Measurements from ENCODE around the gene STOML1. TPM values are rescaled to one million over a fixed set of nuclear protein-coding genes. Genes with fewer than 3 reads are reported as not detected.

Gene STOML1
- total and polyA plus RNA-seq, 7 experiments from 2014 or later: 7.5 to 21.3 (median 14.0) TPM

DNA sequence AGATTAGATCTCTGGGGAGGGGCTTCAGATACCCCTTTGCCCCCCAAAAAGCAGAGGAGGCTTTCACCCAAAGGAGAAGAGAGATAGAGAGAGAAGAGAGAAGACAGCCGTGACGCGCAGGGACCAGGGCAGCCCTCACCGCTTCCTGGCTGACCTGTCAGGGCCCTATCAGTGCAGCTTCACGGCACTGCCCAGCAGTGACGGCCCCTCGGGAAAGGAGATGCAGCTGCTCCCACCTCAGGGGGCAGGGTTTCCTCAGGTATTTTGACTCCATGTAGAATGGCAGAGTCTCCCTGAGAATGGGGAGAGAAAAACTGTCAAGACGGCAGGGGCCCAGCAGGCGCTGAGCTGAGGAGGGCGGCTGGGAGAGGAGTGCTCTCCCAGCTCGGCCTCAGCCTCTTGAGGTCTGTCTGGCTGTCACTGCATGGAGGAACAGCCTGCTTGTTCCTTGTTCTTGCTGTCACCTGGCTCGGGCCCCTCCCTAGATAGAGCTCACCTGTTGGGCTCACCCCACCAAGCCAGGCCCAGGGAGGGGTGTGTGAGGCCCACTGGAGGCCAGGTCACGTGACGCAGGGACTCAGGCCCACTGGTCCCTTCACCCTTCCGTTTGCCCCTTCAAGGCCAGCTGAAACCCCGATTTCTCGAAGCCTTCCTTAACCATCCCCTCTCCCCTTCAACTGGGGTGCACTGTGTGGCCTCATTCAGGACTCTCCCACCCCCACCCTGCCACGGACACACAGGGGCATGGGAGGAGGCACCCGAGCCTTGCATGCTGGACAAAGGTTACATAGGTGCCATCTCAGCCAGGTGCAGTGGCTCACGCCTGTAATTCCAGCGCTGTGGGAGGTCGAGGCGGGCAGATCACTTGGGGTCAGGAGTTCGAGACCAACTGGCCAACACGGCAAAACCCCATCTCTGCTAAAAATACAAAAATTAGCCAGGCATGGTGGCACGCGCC is 37.6 kb downstream of the STOML1 start:
- Histone ChIP-seq H3K36me3 (ENCODE audit: control insufficient read depth in 2 of 3, insufficient read depth in 3 of 3, low read length in 3 of 3) (no peaks in the 10 kb centered on the region), H3K4me1 (ENCODE audit: control insufficient read depth in 2 of 2, insufficient read depth in 2 of 2, low read length in 2 of 2) (peaks cover 8 to 14% of the 10 kb centered on the region in 2 donors), H3K9me3 (ENCODE audit: control insufficient read depth in 2 of 3, low read length in 3 of 3) (no peaks in the 10 kb centered on the region), H3K27ac (ENCODE audit: low read depth, low read length) (no peak overlapping the region), H3K4me3 (ENCODE audit: low read length) (no peak overlapping the region), H3K27me3 (ENCODE audit: control insufficient read depth in 2 of 2, insufficient read depth in 2 of 2, low read length in 2 of 2) (no peaks in the 10 kb centered on the region)
- Mint-ChIP-seq H3K36me3 (no peaks in the 10 kb centered on the region), H3K9me3 (no peaks in the 10 kb centered on the region), H3K4me3 (no peak overlapping the region), H3K4me1 (peaks cover 21 to 36% (median 32%) of the 10 kb centered on the region in 7 donors), H3K27ac (peak overlapping the region in 3 of 9 donors; percentile 16 to 36 (median 34)), H3K27me3 (no peaks in the 10 kb centered on the region)
- no peak for DNase-seq
- no peak for ATAC-seq
- intact Hi-C loops (cut with micrococcal nuclease): no loop called here
- ChIA-PET CTCF (interaction anchor here (0.6 to 4.1 kb wide), 3 partner anchors 9 to 19 kb away, joined by 3 to 29 read pairs (median 10); no protein-coding TSS in a partner anchor), POLR2A (interaction anchor here (3.4 kb wide), 1 partner anchor 10 kb away, joined by 25 read pairs; no protein-coding TSS in a partner anchor)

- no peak for ATAC-seq
- Mint-ChIP-seq H3K27me3 (no peaks in the 10 kb centered on the region), H3K9me3 (no peaks in the 10 kb centered on the region), H3K36me3 (no peaks in the 10 kb centered on the region), H3K4me1 (peaks cover 12 to 22% (median 19%) of the 10 kb centered on the region in 7 donors), H3K27ac (peak overlapping the region in 2 of 9 donors; percentile 34 to 48), H3K4me3 (no peak overlapping the region)
- intact Hi-C loops (cut with micrococcal nuclease): no loop called here
- Histone ChIP-seq H3K27me3 (ENCODE audit: control insufficient read depth in 2 of 2, insufficient read depth in 2 of 2, low read length in 2 of 2) (no peaks in the 10 kb centered on the region), H3K27ac (ENCODE audit: low read depth, low read length) (no peak overlapping the region), H3K36me3 (ENCODE audit: control insufficient read depth in 2 of 3, insufficient read depth in 3 of 3, low read length in 3 of 3) (no peaks in the 10 kb centered on the region), H3K4me1 (ENCODE audit: control insufficient read depth in 2 of 2, insufficient read depth in 2 of 2, low read length in 2 of 2) (peaks cover 0 to 6% of the 10 kb centered on the region in 2 donors), H3K9me3 (ENCODE audit: control insufficient read depth in 2 of 3, low read length in 3 of 3) (no peaks in the 10 kb centered on the region), H3K4me3 (ENCODE audit: low read length) (no peak overlapping the region)
- DNase-seq: no peak
- CTCF ChIA-PET: interaction anchor here (0.6 to 4.1 kb wide), 3 partner anchors 11 to 207 kb away, joined by 3 to 29 read pairs (median 10); no protein-coding TSS in a partner anchor
- POLR2A ChIA-PET: interaction anchor here (3.4 kb wide), 1 partner anchor 12 kb away, joined by 25 read pairs; no protein-coding TSS in a partner anchor
Observed at GRCh38 chr15:73952913-73953750, 39.0 kb downstream of the STOML1 start.

DNA sequence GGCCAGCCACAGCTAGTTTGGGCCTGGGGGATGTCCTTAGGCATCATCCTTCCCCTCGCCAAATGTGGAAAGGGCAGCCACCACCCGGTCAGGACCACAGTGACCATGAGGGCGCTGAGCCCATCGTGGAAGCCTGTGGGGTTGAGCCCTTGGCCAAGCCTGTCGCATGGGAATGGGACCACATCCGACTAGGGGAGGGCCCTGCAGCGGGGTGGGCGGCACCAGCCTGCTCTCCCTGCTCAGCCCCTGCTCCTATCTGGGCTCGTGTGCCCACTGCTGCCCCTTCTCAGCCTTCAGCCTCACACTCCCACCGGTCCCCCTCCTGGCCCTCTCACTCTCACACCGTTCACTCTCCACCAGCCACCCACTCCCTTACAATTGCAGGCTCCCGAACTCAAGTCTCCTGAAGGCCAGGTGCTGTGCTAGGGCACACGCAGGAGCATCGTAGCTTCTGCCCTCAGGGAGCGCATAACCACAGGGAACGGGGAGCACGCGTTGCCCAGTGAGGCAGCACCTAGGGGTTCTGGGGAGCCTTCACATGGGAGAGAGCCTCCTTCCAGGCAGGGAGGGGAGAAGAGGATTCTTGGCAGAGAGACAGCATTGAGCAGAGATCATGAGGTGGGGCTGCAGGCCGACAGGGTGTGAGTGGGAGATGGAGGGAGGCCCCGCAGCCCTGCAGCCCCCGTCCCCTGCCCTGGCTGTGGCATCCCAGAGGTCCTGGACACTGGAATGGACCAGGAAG is 39.8 kb downstream of the STOML1 start:
- H3K9me3 Mint-ChIP-seq: no peaks in the 10 kb centered on the region
- H3K4me3 Mint-ChIP-seq: no peak overlapping the region
- H3K27ac Mint-ChIP-seq: peak overlapping the region in 2 of 9 donors; percentile 15 to 57
- Histone ChIP-seq H3K27me3 (ENCODE audit: control insufficient read depth in 2 of 2, insufficient read depth in 2 of 2, low read length in 2 of 2) (no peaks in the 10 kb centered on the region), H3K9me3 (ENCODE audit: control insufficient read depth in 2 of 3, low read length in 3 of 3) (no peaks in the 10 kb centered on the region), H3K36me3 (ENCODE audit: control insufficient read depth in 2 of 3, insufficient read depth in 3 of 3, low read length in 3 of 3) (no peaks in the 10 kb centered on the region), H3K4me3 (ENCODE audit: low read length) (no peak overlapping the region), H3K27ac (ENCODE audit: low read depth, low read length) (no peak overlapping the region), H3K4me1 (ENCODE audit: control insufficient read depth in 2 of 2, insufficient read depth in 2 of 2, low read length in 2 of 2) (peaks cover 0 to 6% of the 10 kb centered on the region in 2 donors)
- ChIA-PET CTCF (interaction anchor here (0.8 to 4.1 kb wide), 6 partner anchors 8 to 21 kb away, joined by 3 to 68 read pairs (median 13); no protein-coding TSS in a partner anchor), POLR2A (interaction anchor here (3.4 kb wide), 1 partner anchor 12 kb away, joined by 25 read pairs; no protein-coding TSS in a partner anchor)
- DNase-seq (no peak), ATAC-seq (no peak)
- intact Hi-C loops (cut with micrococcal nuclease): no loop called here
- no peaks in the 10 kb centered on the region for H3K36me3 Mint-ChIP-seq
- peaks cover 0 to 2% (median 0%) of the 10 kb centered on the region in 5 donors for H3K27me3 Mint-ChIP-seq
- H3K4me1 Mint-ChIP-seq: peaks cover 8 to 15% (median 11%) of the 10 kb centered on the region in 7 donors

DNA sequence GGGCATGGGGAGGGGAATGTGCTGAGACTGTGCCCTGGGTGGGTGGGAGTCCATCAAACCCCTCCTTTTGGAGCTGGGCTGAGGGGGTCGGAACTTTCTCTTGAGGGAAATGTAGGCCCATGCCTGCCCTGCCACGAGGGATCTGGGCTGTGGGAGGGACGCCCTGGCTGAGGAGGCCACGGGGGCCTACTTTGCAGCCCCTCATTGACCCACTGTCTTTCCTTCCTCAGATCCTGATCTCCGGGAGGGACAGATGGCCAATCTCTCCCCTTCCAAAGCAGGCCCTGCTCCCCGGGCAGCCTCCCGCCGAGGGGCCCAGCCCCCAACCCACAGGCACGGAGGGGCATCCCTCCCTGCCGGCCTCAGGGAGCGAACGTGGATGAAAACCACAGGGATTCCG is 40.5 kb downstream of the STOML1 start:
- Mint-ChIP-seq H3K9me3 (no peaks in the 10 kb centered on the region), H3K4me3 (no peak overlapping the region), H3K36me3 (no peaks in the 10 kb centered on the region), H3K27ac (peak overlapping the region in 7 of 9 donors; percentile 10 to 97 (median 83)), H3K4me1 (peaks cover 4 to 8% (median 7%) of the 10 kb centered on the region in 7 donors), H3K27me3 (peaks cover 0 to 2% (median 0%) of the 10 kb centered on the region in 5 donors)
- ChIA-PET CTCF (interaction anchor here (0.5 to 4.1 kb wide), 19 partner anchors 7 to 1618 kb away, joined by 3 to 68 read pairs (median 5); partner anchors contain the start of gene PML), POLR2A (interaction anchor here (0.9 to 3.4 kb wide), 2 partner anchors 8 to 13 kb away, joined by 4 to 25 read pairs; no protein-coding TSS in a partner anchor)
- no peaks in the 10 kb centered on the region for H3K27me3 ChIP-seq (ENCODE audit: control insufficient read depth in 2 of 2, insufficient read depth in 2 of 2, low read length in 2 of 2)
- H3K4me3 ChIP-seq (ENCODE audit: low read length): no peak overlapping the region
- ATAC-seq (no peak), DNase-seq (no peak)
- no peaks in the 10 kb centered on the region for H3K9me3 ChIP-seq (ENCODE audit: control insufficient read depth in 2 of 3, low read length in 3 of 3)
- peaks cover 0 to 6% of the 10 kb centered on the region in 2 donors for H3K4me1 ChIP-seq (ENCODE audit: control insufficient read depth in 2 of 2, insufficient read depth in 2 of 2, low read length in 2 of 2)
- no peak overlapping the region for H3K27ac ChIP-seq (ENCODE audit: low read depth, low read length)
- intact Hi-C loops (cut with micrococcal nuclease): loop anchor here (1.0 kb wide), 5 partner anchors 8 to 371 kb away; no protein-coding TSS in a partner anchor
- H3K36me3 ChIP-seq (ENCODE audit: control insufficient read depth in 2 of 3, insufficient read depth in 3 of 3, low read length in 3 of 3): no peaks in the 10 kb centered on the region

GRCh38 chr15:73950831-73951561 is 41.1 kb downstream of the STOML1 start:
- peaks cover 0 to 3% (median 0%) of the 10 kb centered on the region in 5 donors for H3K27me3 Mint-ChIP-seq
- H3K36me3 Mint-ChIP-seq: no peaks in the 10 kb centered on the region
- H3K4me1 Mint-ChIP-seq: peaks cover 4 to 9% (median 7%) of the 10 kb centered on the region in 7 donors
- H3K27ac Mint-ChIP-seq: peak overlapping the region; percentile 10 to 97 (median 83)
- Histone ChIP-seq H3K4me1 (ENCODE audit: control insufficient read depth in 2 of 2, insufficient read depth in 2 of 2, low read length in 2 of 2) (peaks cover 0 to 6% of the 10 kb centered on the region in 2 donors), H3K27ac (ENCODE audit: low read depth, low read length) (no peak overlapping the region), H3K27me3 (ENCODE audit: control insufficient read depth in 2 of 2, insufficient read depth in 2 of 2, low read length in 2 of 2) (no peaks in the 10 kb centered on the region), H3K36me3 (ENCODE audit: control insufficient read depth in 2 of 3, insufficient read depth in 3 of 3, low read length in 3 of 3) (no peaks in the 10 kb centered on the region), H3K9me3 (ENCODE audit: control insufficient read depth in 2 of 3, low read length in 3 of 3) (no peaks in the 10 kb centered on the region), H3K4me3 (ENCODE audit: low read length) (no peak overlapping the region)
- ChIA-PET POLR2A (interaction anchor here (0.6 to 3.4 kb wide), 3 partner anchors 8 to 495 kb away, joined by 3 to 25 read pairs (median 4); no protein-coding TSS in a partner anchor), CTCF (interaction anchor here (0.5 to 4.1 kb wide), 21 partner anchors 8 to 1619 kb away, joined by 3 to 68 read pairs (median 5); partner anchors contain the start of gene PML)
- H3K4me3 Mint-ChIP-seq: peak overlapping the region in 1 of 10 donors; percentile 23
- intact Hi-C loops (cut with micrococcal nuclease): loop anchor here (1.0 kb wide), 5 partner anchors 8 to 371 kb away; no protein-coding TSS in a partner anchor
- DNase-seq: peak; percentile 53 to 76 (median 71)
- ATAC-seq: peak; percentile 89
- no peaks in the 10 kb centered on the region for H3K9me3 Mint-ChIP-seq
